ENCODE measurements around the gene PLEKHJ1.

DNA sequence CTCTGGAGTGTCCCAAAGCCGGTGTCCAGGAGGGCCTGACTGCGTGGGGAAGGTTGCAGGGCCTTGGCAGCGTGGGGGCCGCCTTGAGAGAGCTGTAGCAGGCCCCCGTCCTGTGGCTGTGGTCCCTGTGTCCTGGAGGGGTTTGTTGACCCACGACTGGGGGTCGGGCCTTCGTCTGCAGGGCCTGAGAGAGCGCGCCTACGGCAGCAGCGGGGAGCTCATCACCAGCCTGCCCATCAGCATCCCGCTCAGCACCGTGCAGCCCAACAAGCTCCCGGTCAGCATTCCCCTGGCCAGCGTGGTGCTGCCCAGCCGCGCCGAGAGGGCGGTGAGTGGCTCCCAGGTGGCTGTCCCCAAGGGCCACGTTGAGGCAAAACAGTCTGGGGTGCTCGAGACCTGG lies 18.5 kb downstream of the PLEKHJ1 start:
- TF ChIP-seq, protein P1, sequence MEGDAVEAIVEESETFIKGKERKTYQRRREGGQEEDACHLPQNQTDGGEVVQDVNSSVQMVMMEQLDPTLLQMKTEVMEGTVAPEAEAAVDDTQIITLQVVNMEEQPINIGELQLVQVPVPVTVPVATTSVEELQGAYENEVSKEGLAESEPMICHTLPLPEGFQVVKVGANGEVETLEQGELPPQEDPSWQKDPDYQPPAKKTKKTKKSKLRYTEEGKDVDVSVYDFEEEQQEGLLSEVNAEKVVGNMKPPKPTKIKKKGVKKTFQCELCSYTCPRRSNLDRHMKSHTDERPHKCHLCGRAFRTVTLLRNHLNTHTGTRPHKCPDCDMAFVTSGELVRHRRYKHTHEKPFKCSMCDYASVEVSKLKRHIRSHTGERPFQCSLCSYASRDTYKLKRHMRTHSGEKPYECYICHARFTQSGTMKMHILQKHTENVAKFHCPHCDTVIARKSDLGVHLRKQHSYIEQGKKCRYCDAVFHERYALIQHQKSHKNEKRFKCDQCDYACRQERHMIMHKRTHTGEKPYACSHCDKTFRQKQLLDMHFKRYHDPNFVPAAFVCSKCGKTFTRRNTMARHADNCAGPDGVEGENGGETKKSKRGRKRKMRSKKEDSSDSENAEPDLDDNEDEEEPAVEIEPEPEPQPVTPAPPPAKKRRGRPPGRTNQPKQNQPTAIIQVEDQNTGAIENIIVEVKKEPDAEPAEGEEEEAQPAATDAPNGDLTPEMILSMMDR (IDR thresholded peaks at IDR 0.05), result no peak
- TF ChIP-seq GABPA (IDR thresholded peaks at IDR 0.05; ENCODE audit: low read depth) (no peak), TEAD4 (IDR thresholded peaks at IDR 0.05; ENCODE audit: borderline replicate concordance, insufficient read depth) (no peak), YY1 (IDR thresholded peaks at IDR 0.05; ENCODE audit: low read depth) (no peak), CHD2 (IDR thresholded peaks at IDR 0.05; ENCODE audit: low read length, partially characterized antibody) (no peak), GATA2 (CRISPR knock-in tag; IDR thresholded peaks at IDR 0.05) (no peak), FOXM1 (IDR thresholded peaks at IDR 0.05; ENCODE audit: low read depth) (no peak), EP300 (IDR thresholded peaks at IDR 0.05; ENCODE audit: borderline replicate concordance in 1 of 2, low read depth in 1 of 2, low read length in 1 of 2) (no peak), JUND (IDR thresholded peaks at IDR 0.05) (no peak), POLR2AphosphoS5 (IDR thresholded peaks at IDR 0.05; ENCODE audit: low read depth, low read length) (no peak), RAD21 (IDR thresholded peaks at IDR 0.05; ENCODE audit: low read length) (no peak)
